Tongue (tissue), 2 donors: ENCODE measurements around the gene SRP14. TPM values are rescaled to one million over a fixed set of nuclear protein-coding genes. Genes with fewer than 3 reads are reported as not detected.

ENCODE experiments used
- DNase-seq: peaks from one replicate; pipeline ENCODE4 v3.0.0-alpha.2; 2015
- total RNA-seq: library from RNA; depleted of rRNA; stranded (reverse); fragments of >200 nt; gene quantifications from one replicate; pipeline ENCODE4 v1.2.3, GENCODE V29; 2014

SRP14 gene
- total RNA-seq, 1 donor from 2014 or later: 180 TPM

DNA sequence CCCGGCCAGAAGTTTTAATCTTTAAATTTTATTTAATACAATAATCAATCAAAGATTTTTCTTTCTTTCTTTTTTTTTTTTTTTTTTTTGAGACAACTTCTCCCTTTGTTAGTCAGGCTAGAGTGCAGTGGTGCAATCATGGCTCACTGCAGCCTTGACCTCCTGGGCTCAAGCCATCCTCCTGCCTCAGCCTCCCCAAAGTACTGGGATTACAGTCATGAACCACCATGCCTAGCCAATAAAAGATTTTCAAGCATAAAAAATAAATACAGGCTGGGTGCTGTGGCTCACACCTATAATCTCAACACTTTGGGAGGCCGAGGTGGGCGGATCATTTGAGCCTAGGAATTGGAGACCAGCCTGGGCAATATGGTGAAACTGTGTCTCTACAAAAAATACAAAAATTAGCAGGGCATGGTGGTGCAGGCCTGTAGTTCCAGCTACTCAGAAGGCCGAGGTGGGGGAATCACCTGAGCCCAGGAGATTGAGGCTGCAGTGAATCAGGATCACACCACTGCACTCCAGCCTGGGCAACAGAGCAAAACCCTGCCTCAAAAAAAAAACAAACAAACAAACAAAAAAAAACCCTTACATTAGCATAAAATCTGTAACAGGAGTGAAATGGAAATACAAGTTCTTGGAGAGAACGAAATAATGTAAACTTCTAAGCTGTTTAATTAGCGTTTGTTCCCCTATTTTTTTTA is 29.1 kb upstream of the SRP14 start:
- no peak for DNase-seq

DNA sequence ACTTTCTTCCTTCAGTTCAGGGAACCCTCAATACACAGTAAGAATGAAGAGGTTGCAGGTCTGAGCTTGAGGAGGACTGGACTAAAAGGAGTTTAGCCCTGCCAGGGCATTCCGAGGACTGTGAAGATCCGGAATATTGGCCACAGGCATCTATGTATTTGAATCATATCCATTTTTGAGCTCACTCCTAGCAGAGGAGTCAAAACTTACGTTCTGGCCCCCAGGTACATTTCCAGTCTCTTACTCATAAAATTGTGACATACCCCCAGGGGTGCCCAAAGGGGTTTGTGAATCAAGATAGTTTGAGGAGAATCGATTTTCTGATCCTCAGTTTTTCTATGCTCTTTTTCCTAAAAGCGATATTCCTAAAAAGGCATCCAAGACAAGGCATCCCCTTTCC is 27.6 kb upstream of the SRP14 start:
- DNase-seq: no peak

DNA sequence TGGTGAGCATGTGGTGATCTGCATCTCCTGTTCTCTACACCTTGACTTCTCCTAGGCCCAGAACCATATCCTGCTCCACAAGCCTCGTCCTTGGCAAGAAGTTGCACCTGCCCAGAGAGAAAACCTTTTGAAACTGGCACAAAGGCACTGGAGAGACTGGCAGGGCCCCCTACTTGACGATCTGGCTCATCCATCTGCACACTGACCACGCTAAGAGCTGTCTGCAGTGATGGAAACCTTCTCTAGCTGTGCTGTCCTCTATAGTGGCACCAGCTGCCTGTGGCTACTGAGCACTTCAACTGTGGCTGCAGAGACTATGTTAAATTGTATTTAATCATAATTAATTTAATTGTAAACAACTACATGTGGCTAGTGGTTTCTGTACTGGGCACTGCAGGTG is 26.2 kb upstream of the SRP14 start:
- no peak for DNase-seq

DNA sequence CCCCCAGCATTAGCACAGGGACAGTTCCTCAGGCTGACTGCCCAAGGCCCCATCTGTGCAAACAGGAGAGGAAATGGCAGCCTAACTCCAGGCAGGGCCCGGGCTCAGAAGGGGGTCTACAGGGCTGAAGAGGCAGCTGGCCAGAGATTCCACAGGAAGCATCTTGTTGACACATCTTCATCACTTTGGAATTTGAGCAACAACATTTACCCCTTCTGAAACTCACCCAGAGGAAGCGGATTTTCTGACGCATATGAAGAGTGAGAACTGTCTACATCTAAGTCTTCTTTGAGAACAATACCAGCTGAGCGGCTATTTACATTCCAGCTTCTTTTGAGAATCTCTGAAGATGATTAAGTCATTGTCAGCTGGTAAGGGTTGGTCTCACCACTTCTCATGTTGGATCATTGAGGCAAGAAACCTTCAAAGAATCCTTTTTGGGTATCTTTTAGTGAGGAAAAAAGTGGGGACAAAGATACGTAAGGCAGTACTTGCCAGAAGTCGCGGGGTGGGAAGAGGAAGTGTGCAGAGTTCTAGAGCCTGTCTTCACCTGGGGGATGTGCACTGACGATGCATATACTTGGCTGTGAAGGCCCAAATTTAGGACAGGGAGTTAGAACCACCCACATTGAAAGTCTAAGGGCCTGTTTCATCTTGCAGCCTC is 25.4 kb upstream of the SRP14 start:
- DNase-seq: no peak

DNA sequence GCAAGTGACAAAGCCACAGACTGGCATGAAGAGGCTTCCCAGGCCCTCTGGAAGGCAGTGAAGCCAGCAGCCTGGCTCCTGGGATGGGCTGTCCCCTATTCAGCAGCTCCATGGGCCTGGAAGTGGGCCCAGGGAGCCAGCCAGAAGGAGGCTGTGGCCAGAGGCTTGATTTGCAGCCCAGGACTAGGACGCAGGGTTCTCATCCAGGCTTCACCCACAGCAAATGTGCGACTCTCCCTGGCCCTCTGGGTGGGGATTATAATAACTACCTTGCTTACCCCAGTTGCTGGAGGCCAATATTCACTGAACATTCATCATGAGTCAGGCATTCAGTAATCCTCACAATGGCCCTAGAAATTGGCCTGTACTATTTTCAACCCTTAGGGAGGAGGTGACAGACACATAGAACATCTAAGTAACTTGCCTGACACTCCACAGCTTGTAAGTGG is 24.6 kb upstream of the SRP14 start:
- DNase-seq: no peak

DNA sequence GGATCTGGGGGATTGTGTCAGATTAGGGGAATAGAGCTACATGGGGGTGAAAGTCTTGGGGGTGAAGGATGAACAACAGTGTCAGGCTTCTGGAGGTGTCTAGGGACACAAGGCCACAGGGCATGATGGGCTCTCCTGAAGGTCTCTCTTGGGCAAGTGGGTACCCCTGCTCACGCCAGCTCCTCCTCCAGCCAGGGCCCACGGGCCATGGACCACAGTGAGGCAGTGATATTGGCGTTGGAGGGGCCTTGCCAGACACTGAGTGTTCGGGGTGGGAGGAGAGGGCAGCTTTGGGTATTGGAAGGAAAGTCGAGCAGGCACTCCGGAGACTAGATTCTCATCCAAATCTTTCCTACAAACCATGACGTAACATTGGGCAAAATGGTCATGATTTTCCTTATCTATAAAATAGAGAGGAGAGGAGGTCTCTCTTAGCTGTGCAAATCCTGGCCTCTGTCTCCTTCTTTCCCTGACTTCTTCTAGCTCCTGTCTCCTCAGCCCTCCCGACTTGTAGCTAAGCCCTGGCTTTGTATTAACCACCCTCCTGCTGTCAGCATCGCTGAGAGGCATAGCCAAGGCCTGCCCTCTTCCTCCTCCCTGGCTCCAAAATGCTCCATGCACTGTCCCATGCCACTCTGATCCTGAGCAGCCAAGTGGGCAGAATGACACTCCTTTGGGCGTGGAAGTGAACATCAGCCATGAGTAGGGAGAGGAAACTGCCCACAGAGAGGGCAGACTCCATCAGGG is 24.0 kb upstream of the SRP14 start:
- DNase-seq: no peak

DNA sequence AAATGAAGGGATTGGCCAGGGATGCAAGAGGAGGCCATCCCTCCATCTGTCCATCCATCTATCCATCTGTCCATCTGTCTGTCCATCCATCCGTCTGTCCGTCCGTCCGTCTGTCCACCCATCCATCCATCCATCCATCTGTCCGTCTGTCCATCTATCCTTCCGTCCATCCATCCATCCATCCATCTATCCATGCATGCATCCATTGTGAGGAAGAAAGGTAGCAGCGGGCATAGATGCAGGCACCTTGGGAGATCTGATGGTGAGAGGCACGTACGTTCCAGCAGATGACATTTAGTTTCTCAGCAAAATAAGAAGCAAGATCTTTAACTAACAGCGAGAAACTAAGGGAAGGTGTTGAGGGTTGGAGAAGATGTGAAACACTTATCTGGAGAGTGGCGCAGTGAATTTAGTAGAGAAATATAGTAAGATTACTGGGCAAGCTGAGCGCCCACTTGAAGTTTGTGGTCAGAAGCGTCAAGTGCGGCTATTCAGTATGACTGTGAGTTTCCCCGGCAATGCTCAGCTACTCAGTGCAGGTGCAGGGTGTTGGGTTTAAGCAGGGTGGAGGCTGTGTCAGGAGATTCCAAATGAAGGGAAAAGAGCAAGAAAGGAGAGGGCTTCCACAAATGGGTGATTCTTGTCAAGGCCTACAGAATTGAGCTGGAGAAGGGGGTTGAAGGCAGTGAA is 22.4 kb upstream of the SRP14 start:
- DNase-seq: no peak

DNA sequence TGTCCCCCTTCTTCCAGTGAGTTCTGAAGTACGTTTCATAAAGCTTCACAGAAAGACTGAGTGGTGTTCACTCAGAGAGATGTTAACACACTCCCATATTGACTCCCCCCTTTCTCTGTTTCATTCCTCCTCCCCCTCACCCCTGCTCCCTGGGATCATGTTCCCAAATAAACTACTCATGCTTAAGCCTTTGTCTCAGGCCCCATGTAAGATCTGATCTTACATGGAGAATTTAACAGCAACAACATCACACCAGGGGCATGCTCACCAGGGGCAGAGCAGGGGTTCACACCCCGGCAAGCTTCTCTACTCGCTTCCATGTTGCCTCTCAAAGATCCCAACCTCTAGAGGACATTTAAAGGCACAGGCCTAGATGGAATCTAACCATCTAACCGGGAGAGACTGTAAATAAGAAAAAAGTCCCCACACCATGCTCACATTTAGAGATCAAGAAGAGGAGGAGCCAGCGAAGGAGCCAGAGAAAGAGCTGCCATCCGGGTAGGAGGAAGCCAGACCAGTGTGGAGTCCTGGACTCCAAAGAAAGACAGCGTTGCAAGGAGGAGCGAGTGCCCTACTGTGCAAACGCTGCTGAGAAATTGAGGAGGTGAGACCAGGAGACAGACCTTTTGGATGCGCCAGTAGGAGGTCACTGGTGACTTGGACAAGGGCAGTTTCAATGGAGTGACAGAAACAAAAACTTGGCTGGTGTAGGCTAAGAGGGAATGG is 21.4 kb upstream of the SRP14 start:
- no peak for DNase-seq

DNA sequence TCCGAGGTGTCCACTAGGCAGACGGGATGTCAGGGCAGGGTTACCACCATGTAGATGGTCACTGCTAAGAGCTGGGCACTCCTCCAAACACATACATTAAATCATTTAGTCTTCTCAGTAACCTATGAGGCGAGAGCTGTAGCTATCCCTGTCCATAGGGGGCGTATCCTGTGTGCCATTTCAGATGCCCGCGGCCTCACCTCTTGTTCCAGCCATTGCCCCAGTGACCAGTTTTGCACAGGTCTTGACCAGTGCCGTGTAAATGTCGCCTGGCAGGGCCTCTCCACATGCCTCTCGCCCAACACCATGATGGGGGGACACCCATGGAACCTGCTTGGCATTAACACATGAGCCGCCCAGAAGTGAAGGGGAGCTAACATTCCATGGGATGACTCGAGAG is 20.8 kb upstream of the SRP14 start:
- DNase-seq: no peak

DNA sequence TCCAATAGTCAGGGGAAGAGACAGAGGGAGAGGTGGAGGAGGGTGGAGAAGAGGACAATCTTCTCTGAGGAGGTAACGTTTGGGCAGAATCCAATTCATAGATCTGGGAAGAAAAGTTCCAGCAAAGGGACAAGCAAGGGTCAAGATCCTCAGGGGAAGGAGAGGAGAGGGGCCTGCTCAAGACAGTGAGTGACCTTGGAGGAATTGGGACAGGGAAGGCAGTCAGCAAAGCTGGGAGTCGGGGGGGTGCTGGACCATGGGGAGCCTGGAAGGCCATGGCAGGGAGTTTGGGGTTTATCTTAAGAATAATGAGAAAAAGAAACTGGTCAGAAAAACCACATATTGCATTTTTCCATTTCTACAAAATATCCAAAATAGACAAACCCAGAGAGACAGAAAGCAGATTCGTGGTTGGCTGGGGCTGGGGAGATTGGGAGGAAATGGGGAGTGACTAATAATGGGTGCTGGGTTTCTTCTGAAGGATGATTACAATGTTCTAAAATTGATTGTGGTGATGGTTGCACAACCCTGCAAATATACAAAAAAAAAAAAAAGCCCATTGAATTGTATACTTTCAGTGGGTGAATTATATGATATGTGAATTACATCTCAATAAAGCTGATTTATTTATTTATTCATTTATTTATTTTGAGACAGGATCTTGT is 19.6 kb upstream of the SRP14 start:
- no peak for DNase-seq

DNA sequence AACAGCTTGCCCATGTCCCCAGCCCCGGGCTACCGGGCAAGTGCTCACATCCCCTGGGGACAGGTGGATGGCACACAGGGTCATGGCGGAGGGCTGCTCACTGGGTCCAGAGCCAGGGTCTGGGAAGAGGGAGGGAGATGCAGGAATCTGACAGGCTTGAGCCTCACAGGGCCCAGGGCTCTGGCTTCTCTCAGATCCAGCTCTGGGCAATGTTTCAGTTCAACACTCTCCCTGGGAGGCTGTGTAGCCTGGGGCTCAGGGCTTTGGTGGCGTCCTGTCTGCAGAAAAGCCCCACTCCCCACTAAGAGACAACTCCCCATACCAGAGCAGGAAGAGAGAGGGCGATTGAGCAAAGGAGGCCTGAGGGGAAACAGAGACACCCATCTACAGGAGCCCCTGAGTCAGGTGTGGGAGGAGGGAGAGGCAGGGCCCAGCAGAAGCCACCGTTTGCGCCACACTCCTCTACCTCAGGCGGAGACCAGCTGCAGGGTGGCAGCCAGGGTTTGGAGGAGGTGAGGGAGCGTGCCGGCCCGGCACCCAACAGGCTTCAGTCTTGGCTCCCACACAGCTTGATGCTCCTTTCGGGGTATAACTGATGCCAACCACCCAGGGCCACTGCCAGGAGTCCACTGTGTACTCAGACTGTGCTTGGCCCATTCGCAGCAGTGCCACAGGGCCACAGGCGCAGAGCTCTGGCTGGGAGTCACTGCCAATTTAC is 16.8 kb upstream of the SRP14 start:
- no peak for DNase-seq

DNA sequence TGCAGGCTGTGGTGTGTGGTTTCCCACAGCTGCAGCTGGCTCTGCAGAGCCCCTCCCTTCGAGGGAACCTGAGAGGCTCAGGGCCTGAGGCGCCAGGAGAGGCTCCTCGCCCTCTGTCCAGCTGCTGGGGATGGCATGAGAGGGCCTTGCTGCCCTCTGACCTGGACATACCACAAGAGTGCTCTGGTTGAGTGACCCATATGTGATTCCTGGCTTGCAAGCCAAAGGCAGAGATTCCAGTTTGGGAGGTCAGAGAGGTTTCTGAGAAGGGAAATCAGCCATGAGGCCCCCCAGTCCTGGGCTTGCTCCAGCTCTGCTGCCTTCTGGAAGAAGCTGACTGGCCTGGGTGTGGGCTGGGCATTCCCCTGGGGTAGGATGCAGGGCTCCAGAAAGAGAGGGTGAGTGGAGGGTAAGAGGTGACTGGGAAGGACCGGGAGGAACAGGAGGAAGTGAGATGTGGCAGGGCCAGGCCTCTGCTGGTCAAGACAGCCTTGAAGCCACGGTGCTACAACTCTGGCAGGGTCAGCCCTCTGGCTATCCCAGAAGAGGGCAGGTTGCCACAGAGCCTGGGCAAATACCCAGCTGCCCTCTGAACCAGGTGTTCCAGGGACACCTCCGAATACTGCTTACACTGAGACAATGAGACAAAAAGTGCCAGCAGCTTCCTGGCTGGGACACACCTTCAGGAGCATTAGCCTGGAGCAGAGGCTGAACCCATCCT is 16.0 kb upstream of the SRP14 start:
- DNase-seq: peak; percentile 84

DNA sequence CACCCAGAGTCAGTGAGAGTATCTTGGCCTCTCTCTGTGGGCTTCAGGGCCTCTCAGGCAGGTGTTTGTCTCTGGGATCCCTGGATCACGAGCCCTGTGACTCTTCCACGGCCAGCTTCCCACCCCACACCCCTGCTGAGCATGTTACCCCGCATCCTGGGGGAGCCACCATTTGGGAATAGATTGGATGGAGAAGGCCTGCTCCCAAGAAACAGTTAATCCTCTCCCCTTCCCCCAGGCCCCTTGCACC is 15.5 kb upstream of the SRP14 start:
- DNase-seq: no peak

DNA sequence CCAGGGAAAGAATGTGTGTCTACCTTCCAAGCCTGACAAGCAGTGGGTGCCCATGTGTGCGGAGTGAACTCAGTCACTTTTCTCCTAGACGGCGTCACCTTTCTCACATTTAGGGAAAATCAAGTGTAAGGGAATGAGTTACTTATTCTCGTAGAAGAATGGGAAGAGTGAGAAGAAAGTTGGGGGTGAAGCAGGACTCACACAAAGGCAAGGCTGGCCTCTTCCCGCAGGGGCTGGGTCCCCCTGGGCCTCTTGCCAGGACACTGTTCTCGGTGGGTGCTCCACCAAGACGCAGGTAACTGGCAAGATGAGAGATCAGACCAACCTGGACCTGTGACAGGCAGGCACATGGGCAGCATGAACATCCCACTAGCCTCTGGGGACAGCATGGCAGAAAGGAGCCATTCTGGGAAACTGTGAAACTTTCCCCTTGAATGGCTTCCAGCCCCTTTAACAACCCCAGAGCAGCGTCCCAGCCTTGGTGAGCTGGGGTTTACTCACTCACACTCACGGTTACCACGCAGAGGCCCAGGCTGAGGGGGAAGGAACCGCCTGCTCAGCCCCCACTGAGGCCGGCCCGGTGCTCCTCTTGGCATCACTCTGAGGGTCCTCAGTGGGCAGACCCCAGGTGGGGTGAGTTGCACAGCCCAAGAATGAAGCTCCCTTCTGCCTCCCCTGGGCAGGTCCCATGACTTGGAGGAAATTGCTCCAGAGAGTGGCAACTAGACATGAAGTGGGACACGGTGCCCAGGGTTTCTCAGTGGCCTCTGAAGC is 15.0 kb upstream of the SRP14 start:
- DNase-seq: no peak

DNA sequence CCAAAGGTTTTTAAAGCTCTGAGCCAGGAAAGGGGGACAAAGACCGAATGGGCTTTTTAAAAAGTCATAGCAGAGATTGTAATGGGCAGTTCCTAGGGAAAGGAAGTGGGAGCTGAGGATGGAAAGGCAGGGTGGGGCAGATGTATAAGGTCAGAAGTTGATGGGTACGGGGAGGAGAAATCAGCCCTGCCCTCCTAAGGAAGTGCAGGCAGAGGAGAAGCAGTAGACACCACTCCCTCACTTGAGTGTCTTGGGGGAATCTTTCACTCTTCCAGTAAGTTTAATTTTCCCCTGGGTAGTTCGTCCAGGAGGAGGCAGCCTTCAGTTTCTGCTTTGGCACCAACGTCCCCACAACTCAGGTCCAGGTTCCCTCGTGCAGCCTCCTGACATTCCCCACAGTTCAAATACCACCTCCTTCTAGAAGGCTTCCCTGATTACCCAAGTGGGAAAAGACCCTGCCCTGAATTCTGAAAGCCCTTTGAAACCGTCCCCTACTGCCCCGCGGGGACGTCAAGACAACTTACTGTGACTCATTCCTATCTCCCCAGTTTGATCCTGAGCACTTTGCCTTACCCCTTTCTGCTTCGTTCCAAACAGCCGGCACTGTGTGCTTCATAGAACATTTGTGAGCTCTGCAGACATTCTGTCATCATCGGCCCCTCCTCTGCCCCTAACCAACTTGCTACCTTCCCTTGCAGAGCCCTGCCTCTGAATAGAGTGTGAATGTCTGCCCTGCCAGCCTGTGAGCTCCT is 14.3 kb upstream of the SRP14 start:
- DNase-seq: no peak

DNA sequence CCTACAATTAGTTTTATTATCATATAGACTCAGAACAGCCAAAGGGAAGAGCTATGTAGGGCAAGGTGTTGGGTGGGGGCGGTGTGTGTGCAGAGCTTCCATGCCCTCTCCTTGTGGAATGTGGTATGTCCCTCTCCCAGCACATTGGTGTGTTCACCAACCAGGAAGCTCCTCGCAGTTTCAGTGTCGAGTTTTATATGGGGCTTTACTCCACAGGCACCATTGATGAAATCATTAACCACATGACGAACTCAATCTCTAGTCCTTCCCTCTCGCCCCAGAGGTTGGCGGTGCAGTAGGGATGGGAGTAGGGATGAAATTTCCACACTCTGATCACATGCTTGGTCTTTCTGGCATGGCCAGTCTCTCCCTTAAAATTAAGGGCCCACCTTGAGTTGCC is 13.6 kb upstream of the SRP14 start:
- no peak for DNase-seq

DNA sequence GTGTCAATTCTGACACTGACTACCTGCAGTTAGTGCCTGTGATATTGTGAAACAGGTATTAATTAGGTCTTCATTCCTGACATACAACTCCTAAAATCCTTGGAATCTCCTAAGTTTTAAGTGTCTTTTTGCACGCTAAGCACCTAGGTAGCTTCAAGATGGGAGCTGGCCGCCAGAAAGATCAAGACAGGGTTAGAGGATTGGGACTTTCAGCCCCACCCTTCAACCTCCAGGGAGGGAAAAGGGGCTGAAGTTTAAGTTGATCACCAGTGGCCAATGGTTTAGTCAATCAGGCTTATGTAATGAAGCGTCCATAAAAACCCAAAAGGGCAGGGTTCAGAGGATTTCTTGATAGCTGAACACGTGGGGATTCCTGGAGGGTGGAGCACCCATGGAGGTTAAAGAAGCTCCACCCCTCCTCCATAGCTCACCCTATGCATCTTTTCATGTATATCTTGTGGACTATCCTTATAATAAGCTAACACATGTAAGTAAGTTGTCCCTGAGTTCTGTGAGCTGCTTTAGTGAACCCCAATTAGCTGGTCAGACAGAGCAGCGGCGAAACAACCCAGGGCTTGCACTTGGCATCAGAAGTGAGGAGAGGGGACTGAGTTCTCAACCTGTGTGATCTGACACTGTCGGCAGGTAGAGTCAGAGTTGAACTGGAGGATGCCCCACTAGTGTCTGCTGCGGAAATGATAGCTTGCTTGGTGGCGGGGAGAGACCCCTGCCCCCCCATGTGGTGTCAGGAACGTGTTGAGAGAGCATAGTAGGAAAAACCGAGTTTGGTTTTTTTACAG is 12.8 kb upstream of the SRP14 start:
- no peak for DNase-seq
